Prostate gland (tissue), 2 donors: Measurements from ENCODE around the gene SHBG. TPM values are rescaled to one million over a fixed set of nuclear protein-coding genes. Genes with fewer than 3 reads are reported as not detected.
A peak's percentile ranks its signal among the peaks of the same experiment; 100 is the strongest.
"Not testable (repeated sequence)": the region's sequence is repeated elsewhere in the genome, so short reads cannot be mapped to it uniquely, and the experiment has no call there.

ENCODE experiments used
- DNase-seq: peaks from one replicate; pipeline ENCODE4 v3.0.0-alpha.2; 2019; ENCODE audit warnings: low spot score
- H3K27ac ChIP-seq, 2 donors: fragments of 200-600 bp; sonication (generic); 2 replicates each; pipeline ENCODE4 v1.5.1; 2017 to 2019
- H3K27me3 ChIP-seq: fragments of 200-600 bp; sonication (generic); replicated peaks from 2 replicates; pipeline ENCODE4 v1.5.1; 2019; ENCODE audit not compliant: insufficient read depth
- H3K36me3 ChIP-seq, 2 donors: fragments of 200-600 bp; sonication (generic); 1 replicate in 1 of 2; 2 replicates in 1 of 2; pipeline versions ENCODE4 v1.5.1 to v1.8.1; 2017 to 2019
- H3K4me1 ChIP-seq: fragments of 200-600 bp; sonication (generic); replicated peaks from 2 replicates; pipeline ENCODE4 v1.5.1; 2019
- H3K4me3 ChIP-seq, 2 donors: fragments of 200-600 bp; sonication (generic); 2 replicates each; pipeline ENCODE4 v1.5.1; 2017 to 2019
- H3K9me3 ChIP-seq: fragments of 200-600 bp; sonication (generic); 2 replicates; pipeline ENCODE4 v1.5.1; 2017
- POLR2A ChIP-seq: fragments of 450-650 bp; IDR thresholded peaks from one replicate; pipeline ENCODE4 v1.6.1; 2016; ENCODE audit warnings: antibody characterized with exemption, mild to moderate bottlenecking
- POLR2AphosphoS5 ChIP-seq: sonication (generic); formaldehyde crosslinking; IDR thresholded peaks from one replicate; pipeline ENCODE4 v1.6.1; 2017; ENCODE audit warnings: antibody characterized with exemption
- WGBS: methylation state at CpG from one replicate; pipeline ENCODE4 v1.1.5; 2018; 5-methylcytosine and 5-hydroxymethylcytosine counted together
- intact Hi-C: fragments of 100-400 bp; cut with DNase I; formaldehyde crosslinking; loops from one replicate; pipeline ENCODE4 v1.14.2; 2022
- total RNA-seq, 2 donors: library from RNA; depleted of rRNA; stranded (reverse); fragments of >200 nt; gene quantifications; one replicate each; pipeline ENCODE4 v1.1.0, GENCODE V29; 2016
- TF ChIP-seq, protein P1 (sequence below), 4 experiments: fragments of 200-600 bp in 2 of 4; fragments of 450-650 bp in 2 of 4; sonication (generic) in 2 of 4; IDR thresholded peaks; 1 replicate in 3 of 4; 2 replicates in 1 of 4; pipeline ENCODE4 v1.5.1; 2016 to 2019; ENCODE audit warnings: antibody characterized with exemption in 4 of 4, mild to moderate bottlenecking in 2 of 4, moderate library complexity in 2 of 4

SHBG gene
- total RNA-seq, 2 donors from 2014 or later, result 2.1 TPM; not detected in 1

DNA sequence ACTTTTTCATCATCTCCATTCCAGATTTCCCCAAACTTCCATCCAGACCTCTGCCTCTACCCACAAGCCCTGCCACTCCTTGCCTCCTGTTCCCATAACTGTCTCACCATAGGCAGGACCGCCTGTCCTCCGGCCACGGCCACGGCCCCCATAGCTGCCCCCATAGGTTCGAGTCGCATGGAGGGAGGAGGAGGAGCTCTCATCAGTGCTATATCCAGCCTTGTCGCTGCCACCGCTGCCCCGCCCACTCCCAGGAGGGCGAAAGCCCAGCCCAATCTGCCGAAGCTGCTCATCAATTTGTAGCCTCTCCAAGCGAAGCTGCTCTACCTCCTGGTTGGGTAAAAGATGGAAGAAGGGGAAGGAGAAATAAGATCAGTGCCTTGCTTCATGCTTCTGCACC lies 36.6 kb upstream of the SHBG start:
- intact Hi-C loops, result no loop called here
- H3K27ac ChIP-seq, result no peak overlapping the region
- DNase-seq, result no peak
- H3K4me1 ChIP-seq, result peaks cover 5% of the 10 kb centered on the region
- no peaks in the 10 kb centered on the region for H3K27me3 ChIP-seq
- WGBS, result 82% methylated on average over 12 of the region's 12 CpGs
- peaks cover 16 to 24% of the 10 kb centered on the region in 2 donors for H3K36me3 ChIP-seq
- H3K9me3 ChIP-seq, result no peaks in the 10 kb centered on the region
- H3K4me3 ChIP-seq, result no peak overlapping the region
- TF ChIP-seq POLR2A (no peak), POLR2AphosphoS5 (no peak)

DNA sequence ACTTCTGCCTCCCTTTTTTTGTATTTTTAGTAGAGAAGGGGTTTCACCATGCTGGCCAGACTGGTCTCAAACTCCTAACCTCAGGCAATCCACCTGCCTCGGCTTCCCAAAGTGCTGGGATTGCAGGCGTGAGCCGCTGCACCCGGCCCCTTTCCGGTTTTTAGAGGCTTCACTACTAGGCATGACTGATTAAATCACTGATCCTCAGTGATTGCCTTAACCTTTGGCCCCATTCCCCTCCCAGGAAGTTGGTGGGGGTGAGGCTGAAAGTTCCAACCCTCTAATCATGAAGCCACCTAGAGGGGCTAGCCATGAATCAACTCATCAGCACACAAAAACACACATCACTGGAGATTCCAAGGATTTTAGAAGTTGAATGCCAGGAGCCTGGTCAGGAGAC lies 32.4 kb upstream of the SHBG start:
- H3K9me3 ChIP-seq, H3K4me1 ChIP-seq, H3K4me3 ChIP-seq, intact Hi-C loops, H3K27ac ChIP-seq, DNase-seq, H3K27me3 ChIP-seq: not testable (repeated sequence)
- 65% methylated on average over 5 of the region's 5 CpGs for WGBS
- peaks cover 16 to 46% of the 10 kb centered on the region in 2 donors for H3K36me3 ChIP-seq

DNA sequence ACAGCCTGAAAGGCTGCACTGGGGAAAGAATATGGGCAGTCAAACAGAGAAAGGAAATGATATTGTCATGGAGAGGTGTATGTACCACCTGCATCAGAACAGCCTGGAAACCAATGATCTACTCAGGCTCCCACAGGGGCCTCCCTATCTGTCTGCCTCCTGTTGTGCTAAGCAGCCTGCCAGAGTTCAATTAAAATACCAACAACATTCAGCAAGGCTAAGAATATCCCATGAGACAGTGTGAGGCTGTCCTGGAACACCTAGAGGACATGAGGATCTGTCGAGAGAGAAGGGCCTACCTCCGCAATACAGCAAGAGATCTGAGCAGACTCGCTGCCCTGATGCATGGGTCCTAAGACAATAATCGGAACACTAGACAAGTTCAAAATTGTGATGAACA lies 23.7 kb upstream of the SHBG start:
- H3K27me3 ChIP-seq, result no peaks in the 10 kb centered on the region
- DNase-seq, result no peak
- H3K36me3 ChIP-seq, result peaks cover 7 to 12% of the 10 kb centered on the region in 2 donors
- intact Hi-C loops, result no loop called here
- TF ChIP-seq POLR2AphosphoS5 (no peak), POLR2A (no peak)
- TF ChIP-seq, protein P1, sequence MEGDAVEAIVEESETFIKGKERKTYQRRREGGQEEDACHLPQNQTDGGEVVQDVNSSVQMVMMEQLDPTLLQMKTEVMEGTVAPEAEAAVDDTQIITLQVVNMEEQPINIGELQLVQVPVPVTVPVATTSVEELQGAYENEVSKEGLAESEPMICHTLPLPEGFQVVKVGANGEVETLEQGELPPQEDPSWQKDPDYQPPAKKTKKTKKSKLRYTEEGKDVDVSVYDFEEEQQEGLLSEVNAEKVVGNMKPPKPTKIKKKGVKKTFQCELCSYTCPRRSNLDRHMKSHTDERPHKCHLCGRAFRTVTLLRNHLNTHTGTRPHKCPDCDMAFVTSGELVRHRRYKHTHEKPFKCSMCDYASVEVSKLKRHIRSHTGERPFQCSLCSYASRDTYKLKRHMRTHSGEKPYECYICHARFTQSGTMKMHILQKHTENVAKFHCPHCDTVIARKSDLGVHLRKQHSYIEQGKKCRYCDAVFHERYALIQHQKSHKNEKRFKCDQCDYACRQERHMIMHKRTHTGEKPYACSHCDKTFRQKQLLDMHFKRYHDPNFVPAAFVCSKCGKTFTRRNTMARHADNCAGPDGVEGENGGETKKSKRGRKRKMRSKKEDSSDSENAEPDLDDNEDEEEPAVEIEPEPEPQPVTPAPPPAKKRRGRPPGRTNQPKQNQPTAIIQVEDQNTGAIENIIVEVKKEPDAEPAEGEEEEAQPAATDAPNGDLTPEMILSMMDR (IDR thresholded peaks at IDR 0.05), result no peak
- 90% methylated on average over 4 of the region's 4 CpGs for whole genome bisulfite sequencing
- H3K27ac ChIP-seq, result no peak overlapping the region
- no peaks in the 10 kb centered on the region for H3K9me3 ChIP-seq
- H3K4me3 ChIP-seq, result no peak overlapping the region
- no peaks in the 10 kb centered on the region for H3K4me1 ChIP-seq

DNA sequence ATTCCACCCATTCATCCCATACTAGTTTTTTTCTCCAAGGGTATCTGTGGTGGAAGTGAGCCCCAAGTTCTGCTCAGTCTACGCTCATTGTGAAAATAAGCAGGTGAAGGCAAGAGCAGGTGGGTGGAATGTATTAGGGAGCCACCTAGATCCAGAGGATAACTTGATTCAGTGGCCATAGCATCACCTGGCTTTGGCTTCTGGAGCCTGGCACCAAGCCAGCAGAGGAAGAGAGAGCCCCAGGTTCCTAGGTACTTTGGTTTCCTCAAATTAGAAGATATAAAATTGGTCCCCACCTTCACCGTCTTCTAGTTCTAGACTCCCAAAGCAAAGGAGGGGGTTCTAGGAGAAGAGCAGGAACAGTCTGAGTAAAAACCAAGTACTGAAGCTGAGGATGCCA lies 19.3 kb upstream of the SHBG start:
- intact Hi-C loops, result no loop called here
- H3K27ac ChIP-seq, result no peak overlapping the region
- DNase-seq, result no peak
- no peaks in the 10 kb centered on the region for H3K36me3 ChIP-seq
- H3K9me3 ChIP-seq, result no peaks in the 10 kb centered on the region
- 92% methylated on average over 2 of the region's 2 CpGs for WGBS
- H3K4me3 ChIP-seq, result no peak overlapping the region
- H3K27me3 ChIP-seq, result no peaks in the 10 kb centered on the region
- TF ChIP-seq, protein P1 (IDR thresholded peaks at IDR 0.05), result no peak
- TF ChIP-seq POLR2AphosphoS5 (no peak), POLR2A (no peak)
- no peaks in the 10 kb centered on the region for H3K4me1 ChIP-seq

DNA sequence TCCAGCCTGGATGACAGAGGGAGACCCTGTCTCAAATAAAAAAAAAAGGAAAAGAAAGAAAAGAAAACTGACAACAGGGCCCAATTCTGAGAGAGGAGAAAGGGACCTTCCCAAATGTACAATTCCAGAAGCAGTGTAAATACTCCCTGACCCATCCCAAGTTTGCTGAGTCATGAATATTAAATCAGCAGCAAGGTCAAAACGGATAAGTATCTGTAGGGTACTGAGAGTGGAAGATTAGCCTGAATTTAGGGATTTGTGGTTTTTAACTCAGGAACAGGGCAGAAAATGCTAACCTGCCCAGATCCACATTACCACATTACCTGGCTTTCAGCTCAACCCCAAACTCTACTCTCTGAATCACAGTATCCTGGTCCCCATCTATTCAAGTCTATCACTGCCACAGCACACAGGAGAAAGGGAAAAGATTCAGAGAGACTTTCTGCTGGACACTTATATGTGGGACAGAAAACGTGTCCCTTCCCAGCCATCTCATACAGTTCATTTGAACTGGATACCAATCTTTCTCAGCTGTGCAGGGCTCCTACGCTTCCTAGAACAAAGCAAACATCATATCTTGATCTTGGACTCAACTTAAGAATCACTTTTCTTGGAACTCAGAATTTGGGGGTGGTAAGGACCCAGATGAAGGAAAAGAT lies 18.2 kb upstream of the SHBG start:
- TF ChIP-seq POLR2AphosphoS5 (no peak), POLR2A (no peak)
- TF ChIP-seq, protein P1 (IDR thresholded peaks at IDR 0.05), result no peak
- intact Hi-C loops, result no loop called here
- H3K9me3 ChIP-seq, result no peaks in the 10 kb centered on the region
- H3K27me3 ChIP-seq, result no peaks in the 10 kb centered on the region
- peak overlapping the region in 1 of 2 donors; percentile 41 for H3K27ac ChIP-seq
- no peak overlapping the region for H3K4me3 ChIP-seq
- 29% methylated on average over 3 of the region's 3 CpGs for WGBS
- no peaks in the 10 kb centered on the region for H3K4me1 ChIP-seq
- DNase-seq, result no peak
- H3K36me3 ChIP-seq, result no peaks in the 10 kb centered on the region

DNA sequence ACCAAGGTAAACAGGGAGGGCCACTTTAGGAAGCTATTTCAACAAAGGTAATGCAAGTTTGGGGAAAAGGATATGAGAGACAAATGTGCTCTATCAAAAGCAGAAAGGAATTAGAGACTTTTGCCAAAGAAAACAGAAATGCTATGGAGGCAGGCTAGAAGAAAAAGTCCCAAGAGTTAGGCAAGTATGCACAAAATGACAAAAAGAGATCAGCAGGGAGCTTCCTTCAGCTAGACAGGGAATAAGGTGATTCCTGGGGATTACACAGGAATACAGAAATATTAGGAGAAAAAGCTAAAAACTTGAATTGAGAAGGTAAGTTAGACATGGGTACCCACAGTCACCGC lies 17.7 kb upstream of the SHBG start:
- no peak overlapping the region for H3K27ac ChIP-seq
- no peak for DNase-seq
- intact Hi-C loops, result no loop called here
- no peaks in the 10 kb centered on the region for H3K4me1 ChIP-seq
- H3K27me3 ChIP-seq, result no peaks in the 10 kb centered on the region
- WGBS, result 83% methylated on average over 1 of the region's 1 CpG
- H3K4me3 ChIP-seq, result no peak overlapping the region
- H3K9me3 ChIP-seq, result no peaks in the 10 kb centered on the region
- no peaks in the 10 kb centered on the region for H3K36me3 ChIP-seq
- TF ChIP-seq POLR2AphosphoS5 (no peak), POLR2A (no peak)
- TF ChIP-seq, protein P1 (IDR thresholded peaks at IDR 0.05), result no peak
